COLO668 (cell line): Measurements from ENCODE around the gene IRF5.
A peak's percentile ranks its signal among the peaks of the same experiment; 100 is the strongest.
"Not testable (repeated sequence)": the region's sequence is repeated elsewhere in the genome, so short reads cannot be mapped to it uniquely, and the experiment has no call there.

Source experiments
- DNase-seq: peaks from one replicate; lab custom pipeline; 2025; ENCODE audit not compliant: unreplicated experiment; lab: John Stamatoyannopoulos, UW

IRF5 gene

GRCh38 chr7:128954830-128955802 lies 17.4 kb downstream of the IRF5 start:
- DNase-seq = peak; percentile 40

- DNase-seq = no peak
Observed at GRCh38 chr7:128955981-128956380, 18.3 kb downstream of the IRF5 start.

GRCh38 chr7:128959296-128959695 lies 21.6 kb downstream of the IRF5 start:
- DNase-seq = no peak

GRCh38 chr7:128961030-128961659 lies 23.4 kb downstream of the IRF5 start:
- DNase-seq = no peak

GRCh38 chr7:128962899-128963298 lies 25.2 kb downstream of the IRF5 start:
- DNase-seq = no peak

GRCh38 chr7:128963327-128963757 lies 25.6 kb downstream of the IRF5 start:
- DNase-seq = no peak

GRCh38 chr7:128968624-128969023 lies 30.9 kb downstream of the IRF5 start:
- no peak for DNase-seq

- no peak for DNase-seq
Observed at GRCh38 chr7:128974241-128974934, 36.7 kb downstream of the IRF5 start.

- DNase-seq = no peak
Observed at GRCh38 chr7:128982105-128982504, 44.4 kb downstream of the IRF5 start.

- no peak for DNase-seq
Observed at GRCh38 chr7:128985660-128986059, 47.9 kb downstream of the IRF5 start.

GRCh38 chr7:128986609-128987008 lies 48.9 kb downstream of the IRF5 start:
- DNase-seq = no peak

GRCh38 chr7:128988372-128988771 lies 50.6 kb downstream of the IRF5 start:
- DNase-seq = no peak

GRCh38 chr7:128989961-128990360 lies 52.2 kb downstream of the IRF5 start:
- DNase-seq = no peak

GRCh38 chr7:128993419-128993818 lies 55.7 kb downstream of the IRF5 start:
- no peak for DNase-seq

GRCh38 chr7:128994560-128994959 lies 56.8 kb downstream of the IRF5 start:
- DNase-seq = not testable (repeated sequence)

GRCh38 chr7:128997181-128997580 lies 59.5 kb downstream of the IRF5 start:
- DNase-seq = no peak
